Common myeloid progenitor, CD34-positive (primary cell): ENCODE data around the gene DIRAS1.

ENCODE experiments used
- CTCF ChIA-PET: fragments of 350-600 bp; sonication (Branson Sonifier 250); formaldehyde crosslinking; loops from one replicate; lab custom pipeline; 2021; ENCODE audit warnings: antibody characterized with exemption; lab: Charles Lee
- POLR2A ChIA-PET: fragments of 350-600 bp; sonication (Branson Sonifier 250); formaldehyde crosslinking; loops from one replicate; lab custom pipeline; 2021; ENCODE audit warnings: antibody characterized with exemption; lab: Charles Lee
- DNase-seq, 3 donors: peaks; one replicate each; pipeline versions ENCODE4 v3.0.0 to v3.0.0-alpha.2; 2013
- H3K27ac ChIP-seq, 2 experiments: 1 replicate in 1 of 2; 2 replicates in 1 of 2; pipeline ENCODE4 v1.7.0; 2013; ENCODE audit warnings: inconsistent platforms in 2 of 2, low read length in 2 of 2, mild to moderate bottlenecking in 2 of 2, low read depth in 1 of 2, moderate library complexity in 1 of 2; ENCODE audit not compliant: severe bottlenecking in 2 of 2, insufficient read depth in 1 of 2, poor library complexity in 1 of 2
- H3K27me3 ChIP-seq, 5 experiments: replicated peaks in 2 of 5; 1 replicate in 3 of 5; 2 replicates in 2 of 5; pipeline versions ENCODE4 v1.6.1 to v1.7.0; 2013; ENCODE audit warnings: low read length in 4 of 5, mild to moderate bottlenecking in 2 of 5, moderate library complexity in 2 of 5, inconsistent platforms in 1 of 5; ENCODE audit not compliant: insufficient read depth in 5 of 5, control insufficient read depth in 4 of 5
- H3K36me3 ChIP-seq, 4 experiments: 1 replicate in 2 of 4; 2 replicates in 2 of 4; pipeline versions ENCODE4 v1.6.1 to v1.7.0; 2013; ENCODE audit warnings: low read length in 3 of 4, control low read depth in 1 of 4, mild to moderate bottlenecking in 1 of 4; ENCODE audit not compliant: control insufficient read depth in 4 of 4, insufficient read depth in 4 of 4
- H3K4me1 ChIP-seq, 4 experiments: 1 replicate in 3 of 4; 2 replicates in 1 of 4; pipeline versions ENCODE4 v1.6.1 to v1.7.1; 2013; ENCODE audit warnings: low read length in 3 of 4, mild to moderate bottlenecking in 3 of 4, control low read depth in 1 of 4, inconsistent platforms in 1 of 4, moderate library complexity in 1 of 4; ENCODE audit not compliant: control insufficient read depth in 4 of 4, insufficient read depth in 4 of 4; ENCODE audit errors: control extremely low read depth in 1 of 4
- H3K4me3 ChIP-seq, 7 experiments: 1 replicate in 4 of 7; 2 replicates in 3 of 7; pipeline versions ENCODE4 v1.5.1 to v1.7.0; 2013; ENCODE audit warnings: mild to moderate bottlenecking in 7 of 7, low read length in 6 of 7, moderate library complexity in 6 of 7, inconsistent platforms in 2 of 7, low read depth in 2 of 7, control low read depth in 1 of 7; ENCODE audit not compliant: insufficient read depth in 4 of 7, control insufficient read depth in 1 of 7; ENCODE audit errors: extremely low read depth in 1 of 7
- H3K9me3 ChIP-seq, 5 experiments: 1 replicate in 4 of 5; 2 replicates in 1 of 5; pipeline versions ENCODE4 v1.6.1 to v1.7.1; 2013; ENCODE audit warnings: low read length in 4 of 5, mild to moderate bottlenecking in 2 of 5, inconsistent platforms in 1 of 5, low read depth in 1 of 5, moderate library complexity in 1 of 5; ENCODE audit not compliant: control insufficient read depth in 4 of 5, insufficient read depth in 2 of 5; ENCODE audit errors: control extremely low read depth in 1 of 5
- WGBS: methylation state at CpG from one replicate; pipeline ENCODE4 v1.1.5; 2013; ENCODE audit not compliant: insufficient coverage; 5-methylcytosine and 5-hydroxymethylcytosine counted together

DIRAS1 gene

DNA sequence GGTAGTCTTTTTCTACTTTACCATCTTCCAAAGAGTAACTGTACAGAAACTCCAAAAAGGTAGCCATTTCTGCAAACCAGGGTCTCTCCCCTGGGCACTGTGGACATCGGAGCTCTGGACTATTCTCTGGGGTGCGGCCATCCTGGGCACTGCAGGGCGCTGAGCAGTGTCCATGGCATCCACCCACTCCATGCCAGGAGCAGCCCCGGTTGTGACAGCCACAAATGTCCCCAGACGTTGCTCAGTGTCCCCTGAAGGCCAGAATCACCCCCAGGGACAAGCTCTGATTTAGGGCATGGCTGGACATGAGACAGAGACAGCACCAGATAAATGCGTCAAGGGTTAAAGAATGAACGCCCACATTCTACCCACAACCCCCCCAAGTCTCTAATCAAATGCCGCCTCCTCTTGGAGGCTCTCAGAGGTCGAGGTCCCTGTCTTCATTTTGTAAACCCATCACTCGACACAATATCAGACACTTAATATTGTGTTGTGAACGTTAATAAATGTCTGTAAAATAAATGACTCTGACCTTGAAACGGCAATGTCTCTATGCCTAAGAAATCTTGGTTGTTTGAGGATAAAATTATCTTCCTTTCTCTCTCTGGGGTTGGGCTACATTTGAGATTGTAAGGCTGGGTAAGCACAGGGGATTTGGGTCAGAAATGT lies 27.5 kb downstream of the DIRAS1 start:
- H3K27ac ChIP-seq: peak overlapping the region in 1 of 2 experiments; percentile 7
- no peaks in the 10 kb centered on the region for H3K9me3 ChIP-seq
- H3K4me3 ChIP-seq: no peak overlapping the region
- WGBS: 93% methylated on average over 5 of the region's 12 CpGs
- no peak for DNase-seq
- H3K36me3 ChIP-seq: peaks cover 0 to 2% (median 0%) of the 10 kb centered on the region in 4 experiments
- no peaks in the 10 kb centered on the region for H3K27me3 ChIP-seq
- CTCF ChIA-PET: no interaction called here
- POLR2A ChIA-PET: interaction anchor here (0.7 to 1.0 kb wide), 2 partner anchors 46 to 187 kb away, joined by 3 to 4 read pairs; partner anchors contain the start of gene SLC39A3
- H3K4me1 ChIP-seq: peaks cover 4 to 29% (median 22%) of the 10 kb centered on the region in 4 experiments

DNA sequence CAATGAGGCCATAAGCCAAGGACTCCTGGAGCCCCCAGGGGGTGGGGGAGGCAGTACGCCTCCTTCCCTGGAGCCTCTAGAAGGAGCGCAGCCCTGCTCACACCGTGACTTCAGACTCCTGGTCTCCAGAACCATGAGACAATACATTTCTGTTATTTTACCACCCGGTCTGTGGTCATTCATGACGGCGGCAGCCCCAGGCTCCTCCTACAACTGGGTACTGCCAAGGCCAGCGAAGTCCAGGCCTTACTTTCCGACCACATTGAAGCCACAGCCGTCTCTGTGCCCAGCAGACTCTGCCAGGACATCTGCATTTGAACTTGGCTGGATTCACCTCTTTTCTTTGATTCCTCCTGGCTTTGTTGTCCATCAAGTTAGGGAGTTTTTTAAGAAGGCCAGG lies 29.2 kb downstream of the DIRAS1 start:
- CTCF ChIA-PET: no interaction called here
- 98% methylated on average over 9 of the region's 9 CpGs for WGBS
- Histone ChIP-seq H3K27ac (no peak overlapping the region), H3K9me3 (no peaks in the 10 kb centered on the region), H3K4me1 (peaks cover 4 to 29% (median 22%) of the 10 kb centered on the region in 4 experiments), H3K36me3 (peaks cover 0 to 2% (median 0%) of the 10 kb centered on the region in 4 experiments), H3K27me3 (no peaks in the 10 kb centered on the region), H3K4me3 (no peak overlapping the region)
- POLR2A ChIA-PET: no interaction called here
- no peak for DNase-seq

DNA sequence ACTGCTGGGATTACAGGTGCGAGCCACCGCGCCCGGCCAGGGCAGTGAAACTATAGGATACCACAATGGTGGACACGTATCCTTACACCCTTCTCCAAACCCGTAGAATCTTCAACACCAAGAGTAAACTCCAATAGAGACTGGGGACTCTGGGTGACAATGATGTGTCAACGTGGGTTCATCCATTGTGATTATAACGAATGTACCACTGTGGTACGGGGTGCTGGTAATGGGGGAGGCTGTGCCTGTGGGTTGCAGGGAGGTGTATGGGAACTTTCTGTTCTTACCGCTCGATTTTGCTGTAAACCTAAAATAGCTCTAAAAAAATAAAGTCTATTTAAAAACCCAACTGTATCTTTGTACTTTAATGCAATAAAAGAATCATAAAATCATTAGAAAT lies 30.3 kb downstream of the DIRAS1 start:
- 94% methylated on average over 3 of the region's 11 CpGs for WGBS
- DNase-seq: no peak
- no peaks in the 10 kb centered on the region for H3K27me3 ChIP-seq
- H3K36me3 ChIP-seq: peaks cover 0 to 3% (median 1%) of the 10 kb centered on the region in 4 experiments
- no peak overlapping the region for H3K4me3 ChIP-seq
- ChIA-PET POLR2A (interaction anchor here (0.6 kb wide), 1 partner anchor 49 kb away, joined by 4 read pairs; the partner anchor contains the start of gene SLC39A3), CTCF (interaction anchor here (0.8 to 1.3 kb wide), 3 partner anchors 20 to 60 kb away, joined by 3 read pairs; no protein-coding TSS in a partner anchor)
- H3K27ac ChIP-seq: no peak overlapping the region
- H3K4me1 ChIP-seq: peaks cover 4 to 24% (median 21%) of the 10 kb centered on the region in 4 experiments
- no peaks in the 10 kb centered on the region for H3K9me3 ChIP-seq

DNA sequence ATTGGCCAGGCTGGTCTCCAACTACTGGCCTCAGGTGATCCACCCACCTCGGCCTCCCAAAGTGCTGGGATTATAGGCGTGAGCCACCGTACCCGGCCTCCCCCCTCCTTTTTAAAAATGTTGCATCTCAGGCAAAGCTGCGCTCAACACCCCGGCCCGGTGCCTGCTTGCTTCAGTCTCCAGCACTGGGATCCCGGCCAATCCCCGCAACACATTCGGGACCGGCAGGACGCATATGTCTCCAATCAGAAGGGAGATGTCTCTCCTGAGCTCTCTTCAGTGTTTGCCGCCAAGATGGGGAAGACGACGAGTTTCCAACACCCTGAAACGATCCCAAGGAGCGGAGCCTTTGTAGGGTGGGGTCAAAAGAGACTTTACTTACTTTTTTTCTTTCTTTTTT lies 34.8 kb downstream of the DIRAS1 start:
- H3K36me3 ChIP-seq: peaks cover 0 to 3% (median under 1%) of the 10 kb centered on the region in 4 experiments
- ChIA-PET POLR2A (interaction anchor here (0.6 kb wide), 1 partner anchor 66 kb away, joined by 3 read pairs; no protein-coding TSS in a partner anchor), CTCF (interaction anchor here (0.6 kb wide), 1 partner anchor 193 kb away, joined by 3 read pairs; no protein-coding TSS in a partner anchor)
- no peak overlapping the region for H3K4me3 ChIP-seq
- no peaks in the 10 kb centered on the region for H3K9me3 ChIP-seq
- H3K27me3 ChIP-seq: no peaks in the 10 kb centered on the region
- no peaks in the 10 kb centered on the region for H3K4me1 ChIP-seq
- DNase-seq: no peak
- WGBS: over 99% methylated on average over 15 of the region's 17 CpGs
- H3K27ac ChIP-seq: no peak overlapping the region

- Histone ChIP-seq H3K27me3 (no peaks in the 10 kb centered on the region), H3K4me3 (no peak overlapping the region), H3K27ac (no peak overlapping the region), H3K9me3 (no peaks in the 10 kb centered on the region), H3K36me3 (peaks cover 0 to 3% (median 1%) of the 10 kb centered on the region in 4 experiments), H3K4me1 (no peaks in the 10 kb centered on the region)
- ChIA-PET CTCF (interaction anchor here (0.6 kb wide), 2 partner anchors 25 to 34 kb away, joined by 3 read pairs; no protein-coding TSS in a partner anchor), POLR2A (interaction anchor here (0.6 kb wide), 1 partner anchor 27 kb away, joined by 3 read pairs; no protein-coding TSS in a partner anchor)
- DNase-seq: no peak
- WGBS: 91% methylated on average over 3 of the region's 6 CpGs
These were observed 35.9 kb downstream of the DIRAS1 start for GRCh38 chr19:2685204-2685704.

DNA sequence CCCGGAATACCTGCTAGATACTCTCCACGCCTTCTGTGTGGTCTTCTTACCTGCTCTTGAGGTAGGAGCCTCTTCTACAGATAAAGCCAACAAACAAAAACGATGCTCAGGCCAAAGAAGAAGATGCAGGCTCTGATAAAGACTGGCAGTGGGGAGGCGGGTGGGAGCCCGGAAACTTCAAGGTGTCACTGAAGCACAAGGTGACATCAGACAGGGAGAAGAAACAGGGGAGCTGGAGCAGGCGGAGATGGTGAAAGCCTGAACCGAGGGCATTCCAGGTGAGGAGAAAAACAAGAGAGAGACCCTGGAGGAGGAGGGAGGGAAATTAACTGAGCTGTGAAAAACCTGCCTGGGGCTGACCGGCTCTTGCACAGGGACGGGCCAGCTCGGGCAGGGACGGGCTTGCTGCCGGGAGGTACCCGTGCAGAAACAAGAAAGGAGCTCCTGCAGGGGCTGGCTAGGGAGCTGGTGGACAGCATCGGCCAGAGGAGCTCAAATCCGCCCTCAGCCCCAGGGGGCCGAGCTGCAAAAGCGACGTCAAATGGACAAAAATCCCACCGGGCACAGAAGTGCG lies 37.7 kb downstream of the DIRAS1 start:
- CTCF ChIA-PET: interaction anchor here (0.9 to 1.3 kb wide), 2 partner anchors 21 to 36 kb away, joined by 3 to 4 read pairs; no protein-coding TSS in a partner anchor
- no peak for DNase-seq
- no peak overlapping the region for H3K27ac ChIP-seq
- 93% methylated on average over 20 of the region's 20 CpGs for WGBS
- H3K4me3 ChIP-seq: no peak overlapping the region
- POLR2A ChIA-PET: no interaction called here
- no peaks in the 10 kb centered on the region for H3K9me3 ChIP-seq
- no peaks in the 10 kb centered on the region for H3K4me1 ChIP-seq
- no peaks in the 10 kb centered on the region for H3K27me3 ChIP-seq
- H3K36me3 ChIP-seq: peaks cover 0 to 3% (median 1%) of the 10 kb centered on the region in 4 experiments
